Natural killer cell (primary cell): ENCODE data around the gene TSTD1. TPM values are rescaled to one million over a fixed set of nuclear protein-coding genes. Genes with fewer than 3 reads are reported as not detected.

ENCODE experiments used
- ATAC-seq, 3 donors: fragments of 150-1000 bp in 2 of 3; fragments of 200-7000 bp in 1 of 3; cut with Tn5 transposase; 1 replicate in 1 of 3; 2 replicates in 2 of 3; pipeline ENCODE4 v1.10.0; 2021; ENCODE audit warnings: mild to moderate bottlenecking in 2 of 3, moderate library complexity in 2 of 3
- DNase-seq, 2 donors: peaks; one replicate each; pipeline versions ENCODE4 v3.0.0 to v3.0.0-alpha.2; 2013 to 2021; ENCODE audit warnings: mixed read lengths in 1 of 2
- H3K27ac ChIP-seq: one replicate; pipeline ENCODE4 v1.5.1; 2013; ENCODE audit warnings: mild to moderate bottlenecking, low read length
- H3K27me3 ChIP-seq: one replicate; pipeline ENCODE4 v1.6.1; 2013; ENCODE audit warnings: low read length; ENCODE audit not compliant: control insufficient read depth, insufficient read depth
- H3K36me3 ChIP-seq: one replicate; pipeline ENCODE4 v1.6.1; 2013; ENCODE audit warnings: low read length; ENCODE audit not compliant: control insufficient read depth, insufficient read depth
- H3K4me1 ChIP-seq: one replicate; pipeline ENCODE4 v1.6.1; 2013; ENCODE audit warnings: low read length; ENCODE audit not compliant: control insufficient read depth, insufficient read depth
- H3K4me3 ChIP-seq: one replicate; pipeline ENCODE4 v1.5.1; 2013; ENCODE audit warnings: low read length
- H3K9me3 ChIP-seq: one replicate; pipeline ENCODE4 v1.6.1; 2013; ENCODE audit warnings: low read length; ENCODE audit not compliant: control insufficient read depth, insufficient read depth
- H3K27ac Mint-ChIP-seq, 2 donors: one replicate each; pipeline ENCODE4 v1.8.0; 2022; ENCODE audit warnings: mild to moderate bottlenecking in 2 of 2, mixed read lengths in 2 of 2, moderate library complexity in 1 of 2
- H3K27me3 Mint-ChIP-seq, 2 donors: one replicate each; pipeline ENCODE4 v1.8.0; 2022; ENCODE audit warnings: low read depth in 2 of 2, mixed read lengths in 2 of 2
- H3K36me3 Mint-ChIP-seq: one replicate; pipeline ENCODE4 v1.8.0; 2022; ENCODE audit warnings: mixed read lengths
- H3K4me1 Mint-ChIP-seq, 2 donors: one replicate each; pipeline ENCODE4 v1.8.0; 2022; ENCODE audit warnings: mixed read lengths in 2 of 2
- H3K4me3 Mint-ChIP-seq: one replicate; pipeline ENCODE4 v1.8.0; 2022; ENCODE audit warnings: mild to moderate bottlenecking, moderate library complexity, mixed read lengths
- H3K9me3 Mint-ChIP-seq, 2 donors: one replicate each; pipeline ENCODE4 v1.8.0; 2022; ENCODE audit warnings: mixed read lengths in 2 of 2
- WGBS: methylation state at CpG from one replicate; pipeline ENCODE4 v1.1.7; 2013; ENCODE audit warnings: missing lambda C conversion rate; ENCODE audit not compliant: insufficient coverage; 5-methylcytosine and 5-hydroxymethylcytosine counted together
- intact Hi-C: fragments of 100-400 bp; cut with micrococcal nuclease; formaldehyde crosslinking; loops from one replicate; pipeline ENCODE4 v1.14.2; 2022
- total RNA-seq, 4 donors: library from RNA; stranded (reverse); fragments of 120-200 nt in 1 of 4; gene quantifications; one replicate each; pipeline versions ENCODE4 v1.2.3 to v1.2.4, GENCODE V29; 2013 to 2022
- TF ChIP-seq, protein P1 (sequence below): fragments of 200-600 bp; IDR thresholded peaks from one replicate; pipeline ENCODE4 v1.8.0; 2022; ENCODE audit warnings: antibody characterized with exemption

Gene TSTD1
- total RNA-seq, 3 donors from 2014 or later (not counting 1 experiment from before 2014, with no cell fraction given), result 31.8 to 36.3 (median 34.3) TPM

DNA sequence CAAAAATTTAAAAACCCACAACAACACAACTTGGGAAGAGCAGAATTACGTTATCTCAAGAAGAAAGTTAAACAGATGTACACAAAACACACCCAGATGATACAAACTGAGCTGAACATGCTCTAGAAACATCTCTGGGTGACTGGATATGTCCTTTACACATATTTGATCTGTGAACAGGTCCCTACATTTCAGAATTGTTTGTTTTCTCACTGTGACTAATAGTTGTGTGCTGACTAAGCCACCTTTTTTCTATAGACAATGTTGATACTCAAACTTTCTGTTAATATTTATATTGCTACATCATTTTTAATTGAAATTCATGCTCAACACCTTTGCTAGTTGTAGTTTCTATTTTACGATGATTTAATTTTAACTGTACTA, 16.8 kb downstream of the TSTD1 start:
- no peak for DNase-seq
- intact Hi-C loops, result loop anchor here (2.0 kb wide), 1 partner anchor 23 kb away; the partner anchor contains the start of gene USF1
- no peak for ATAC-seq
- no peaks in the 10 kb centered on the region for H3K36me3 Mint-ChIP-seq
- Histone ChIP-seq H3K27ac (no peak overlapping the region), H3K27me3 (no peaks in the 10 kb centered on the region), H3K9me3 (no peaks in the 10 kb centered on the region), H3K36me3 (no peaks in the 10 kb centered on the region), H3K4me1 (peaks cover 23% of the 10 kb centered on the region), H3K4me3 (no peak overlapping the region)
- no peaks in the 10 kb centered on the region for H3K27me3 Mint-ChIP-seq
- peak overlapping the region; percentile 89 to 90 for H3K27ac Mint-ChIP-seq
- 84% methylated on average over 1 of the region's 2 CpGs for WGBS
- no peaks in the 10 kb centered on the region for H3K9me3 Mint-ChIP-seq
- peak overlapping the region; percentile 95 for H3K4me3 Mint-ChIP-seq
- TF ChIP-seq, protein P1, sequence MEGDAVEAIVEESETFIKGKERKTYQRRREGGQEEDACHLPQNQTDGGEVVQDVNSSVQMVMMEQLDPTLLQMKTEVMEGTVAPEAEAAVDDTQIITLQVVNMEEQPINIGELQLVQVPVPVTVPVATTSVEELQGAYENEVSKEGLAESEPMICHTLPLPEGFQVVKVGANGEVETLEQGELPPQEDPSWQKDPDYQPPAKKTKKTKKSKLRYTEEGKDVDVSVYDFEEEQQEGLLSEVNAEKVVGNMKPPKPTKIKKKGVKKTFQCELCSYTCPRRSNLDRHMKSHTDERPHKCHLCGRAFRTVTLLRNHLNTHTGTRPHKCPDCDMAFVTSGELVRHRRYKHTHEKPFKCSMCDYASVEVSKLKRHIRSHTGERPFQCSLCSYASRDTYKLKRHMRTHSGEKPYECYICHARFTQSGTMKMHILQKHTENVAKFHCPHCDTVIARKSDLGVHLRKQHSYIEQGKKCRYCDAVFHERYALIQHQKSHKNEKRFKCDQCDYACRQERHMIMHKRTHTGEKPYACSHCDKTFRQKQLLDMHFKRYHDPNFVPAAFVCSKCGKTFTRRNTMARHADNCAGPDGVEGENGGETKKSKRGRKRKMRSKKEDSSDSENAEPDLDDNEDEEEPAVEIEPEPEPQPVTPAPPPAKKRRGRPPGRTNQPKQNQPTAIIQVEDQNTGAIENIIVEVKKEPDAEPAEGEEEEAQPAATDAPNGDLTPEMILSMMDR, result no peak
- H3K4me1 Mint-ChIP-seq, result peaks cover 28 to 34% of the 10 kb centered on the region in 2 donors

DNA sequence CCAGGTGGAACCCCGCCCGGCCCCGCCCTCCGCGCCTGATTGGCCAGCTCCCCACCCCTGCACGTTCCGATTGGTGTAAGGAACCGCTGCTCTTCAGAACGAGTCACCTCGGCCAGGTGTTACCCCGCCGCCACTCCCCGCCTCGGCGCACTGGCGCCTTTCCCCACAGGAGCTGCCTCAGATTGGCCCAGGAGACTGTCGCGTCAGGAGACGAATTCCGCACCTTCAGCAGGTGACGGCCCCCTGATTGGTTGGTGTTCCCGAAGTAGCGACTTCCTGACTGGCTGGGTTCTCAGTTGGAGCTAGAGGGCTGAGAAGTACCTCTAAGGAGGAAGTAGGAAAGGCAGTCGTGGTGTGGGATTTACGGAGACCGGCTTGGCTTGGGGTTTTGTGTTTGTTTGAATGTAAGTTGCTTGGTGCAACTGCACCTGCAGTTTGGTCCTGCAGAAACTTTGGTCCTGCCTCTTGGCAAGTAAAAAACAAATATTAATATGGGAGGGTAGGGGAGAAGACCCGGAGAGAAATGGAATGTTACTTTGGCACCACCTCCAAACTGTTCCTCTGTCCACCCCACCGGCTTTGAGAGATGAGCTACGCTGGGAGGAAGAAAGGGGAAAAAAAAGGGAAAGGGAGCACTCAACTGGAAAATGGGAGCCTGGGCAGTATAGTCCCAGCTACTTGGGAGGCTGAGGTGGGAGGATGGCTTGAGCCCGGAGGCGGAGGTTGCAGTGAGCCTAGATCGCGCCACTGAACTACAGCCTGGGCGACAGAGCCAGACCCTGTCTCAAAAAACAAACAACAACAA, 17.4 kb downstream of the TSTD1 start:
- no peaks in the 10 kb centered on the region for H3K27me3 Mint-ChIP-seq
- ATAC-seq (peak; percentile 88 to 94 (median 93)), DNase-seq (peak; percentile 71 to 93)
- peaks cover 28 to 38% of the 10 kb centered on the region in 2 donors for H3K4me1 Mint-ChIP-seq
- TF ChIP-seq, protein P1, result no peak
- Histone ChIP-seq H3K9me3 (no peaks in the 10 kb centered on the region), H3K36me3 (no peaks in the 10 kb centered on the region), H3K27ac (peak overlapping the region; percentile 74), H3K27me3 (no peaks in the 10 kb centered on the region), H3K4me3 (peak overlapping the region; percentile 87), H3K4me1 (peaks cover 23% of the 10 kb centered on the region)
- intact Hi-C loops, result loop anchor here (2.0 kb wide), 1 partner anchor 23 kb away; the partner anchor contains the start of gene USF1
- peak overlapping the region; percentile 89 to 90 for H3K27ac Mint-ChIP-seq
- peak overlapping the region; percentile 95 for H3K4me3 Mint-ChIP-seq
- no peaks in the 10 kb centered on the region for H3K9me3 Mint-ChIP-seq
- no peaks in the 10 kb centered on the region for H3K36me3 Mint-ChIP-seq
- WGBS, result 15% methylated on average over 34 of the region's 34 CpGs

DNA sequence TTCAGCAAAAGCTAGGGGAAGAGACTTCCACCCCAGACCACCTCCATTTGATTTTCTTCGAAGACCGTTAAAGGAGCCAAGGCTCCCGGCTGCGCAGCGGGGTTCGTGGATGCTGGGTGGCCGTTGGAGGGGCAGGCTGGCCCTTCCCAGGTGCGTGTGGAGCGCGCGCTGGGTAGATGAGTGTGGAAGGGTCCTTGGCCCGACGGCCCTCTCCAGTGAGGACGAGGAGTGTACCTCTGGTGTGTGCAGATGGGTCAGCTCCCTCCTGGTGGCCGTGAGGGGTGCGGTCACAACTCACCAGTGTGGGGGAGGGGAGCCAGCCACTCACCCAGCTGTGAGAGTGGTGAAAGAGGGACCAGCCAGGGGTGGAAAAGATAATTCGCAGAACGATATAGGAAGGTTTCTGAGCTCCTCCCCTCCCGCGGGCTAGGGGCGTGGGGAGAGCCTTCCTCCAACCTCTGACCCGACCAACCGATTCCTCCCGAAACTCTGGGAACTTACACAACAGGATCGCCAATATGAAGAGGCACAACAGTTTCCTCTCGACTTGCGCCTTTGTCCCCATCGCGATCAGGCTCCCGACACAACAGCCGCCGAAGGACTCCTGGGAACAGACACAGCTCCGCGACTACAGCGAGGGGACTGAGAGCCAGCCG, 18.1 kb downstream of the TSTD1 start, which contains the start of gene F11R:
Gene F11R (minus strand): TSS at position 644 of the 656 bp plus-strand sequence. CDS start 79 bp downstream, at position 565.
- TF ChIP-seq, protein P1, result no peak
- Histone ChIP-seq H3K36me3 (no peaks in the 10 kb centered on the region), H3K27ac (peak within 1 kb of the TSS; percentile 74), H3K27me3 (no peaks in the 10 kb centered on the region), H3K4me3 (peak within 1 kb of the TSS; percentile 87), H3K9me3 (no peaks in the 10 kb centered on the region), H3K4me1 (peaks cover 23% of the 10 kb centered on the region)
- Mint-ChIP-seq H3K9me3 (no peaks in the 10 kb centered on the region), H3K4me1 (peaks cover 28 to 39% of the 10 kb centered on the region in 2 donors), H3K27me3 (no peaks in the 10 kb centered on the region), H3K27ac (peak within 1 kb of the TSS; percentile 89 to 90), H3K36me3 (no peaks in the 10 kb centered on the region), H3K4me3 (peak within 1 kb of the TSS; percentile 95)
- peak; percentile 46 to 61 (median 48) for ATAC-seq
- no peak for DNase-seq
- intact Hi-C loops, result loop anchor here (1.0 to 2.0 kb wide), 2 partner anchors 24 to 50 kb away; partner anchors contain the start of gene USF1
- 1% methylated on average over 35 of the region's 36 CpGs for WGBS
